Muscle of arm (tissue), 14 donors: ENCODE measurements around the gene MTCL1. TPM values are rescaled to one million over a fixed set of nuclear protein-coding genes. Genes with fewer than 3 reads are reported as not detected.

ENCODE experiments used
- DNase-seq: peaks from one replicate; pipeline ENCODE4 v3.0.0-alpha.2; 2013
- long read RNA-seq, 11 donors: transcript quantifications; one replicate each; lab custom pipeline, GENCODE V29; 2026
- polyA plus RNA-seq, 12 donors: library from polyadenylated mRNA; unstranded; fragments of 120-200 nt; gene quantifications; one replicate each; pipeline ENCODE4 v1.2.1, GENCODE V29; 2013; ENCODE audit not compliant: insufficient read length in 12 of 12

MTCL1 gene
- polyA plus RNA-seq: 10 to 100 TPM in 11 of 12 donors, not detected in 1; 18.2 to 51.8 (median 28.9) TPM
- long read RNA-seq, donor 1, transcript MTCL1-216 (1 exons, 2,856 nt): major isoform, 14 of 14 reads
- long read RNA-seq, donor 1, partial matches to known transcripts: 0 of 14 reads
- long read RNA-seq, donor 1, other reads (novel, unspliced or antisense): 0 of 14 reads
- long read RNA-seq, donor 2, transcript MTCL1-216 (1 exons, 2,856 nt): major isoform, 7 of 7 reads
- long read RNA-seq, donor 2, partial matches to known transcripts: 0 of 7 reads
- long read RNA-seq, donor 2, other reads (novel, unspliced or antisense): 0 of 7 reads
- long read RNA-seq, donor 3, transcript MTCL1-216 (1 exons, 2,856 nt): major isoform, 5 of 5 reads
- long read RNA-seq, donor 3, partial matches to known transcripts: 0 of 5 reads
- long read RNA-seq, donor 3, other reads (novel, unspliced or antisense): 0 of 5 reads
- long read RNA-seq, donor 4, partial matches to known transcripts: 0 of 4 reads
- long read RNA-seq, donor 4, other reads (novel, unspliced or antisense): 0 of 4 reads
- long read RNA-seq, donor 5, transcript MTCL1-216 (1 exons, 2,856 nt): major isoform, 9 of 9 reads
- long read RNA-seq, donor 5, partial matches to known transcripts: 0 of 9 reads
- long read RNA-seq, donor 5, other reads (novel, unspliced or antisense): 0 of 9 reads
- long read RNA-seq, donor 6, transcript MTCL1-216 (1 exons, 2,856 nt): major isoform, 9 of 9 reads
- long read RNA-seq, donor 6, partial matches to known transcripts: 0 of 9 reads
- long read RNA-seq, donor 6, other reads (novel, unspliced or antisense): 0 of 9 reads
- long read RNA-seq, donor 7, partial matches to known transcripts: 0 of 3 reads
- long read RNA-seq, donor 7, other reads (novel, unspliced or antisense): 0 of 3 reads
- long read RNA-seq, donor 8, transcript MTCL1-216 (1 exons, 2,856 nt): major isoform, 5 of 6 reads
- long read RNA-seq, donor 8, partial matches to known transcripts: 0 of 6 reads
- long read RNA-seq, donor 8, other reads (novel, unspliced or antisense): 0 of 6 reads
- long read RNA-seq, donor 9: 0 reads
- long read RNA-seq, donor 10, partial matches to known transcripts: 0 of 3 reads
- long read RNA-seq, donor 10, other reads (novel, unspliced or antisense): 0 of 3 reads
- long read RNA-seq, donor 11, transcript MTCL1-216 (1 exons, 2,856 nt): major isoform, 9 of 10 reads
- long read RNA-seq, donor 11, partial matches to known transcripts: 0 of 10 reads
- long read RNA-seq, donor 11, other reads (novel, unspliced or antisense): 0 of 10 reads

GRCh38 chr18:8705238-8705960 is at the start of gene MTCL1:
TSS of gene MTCL1 (plus strand) at chr18:8705556. CDS start at chr18:8705661, 105 bp downstream.
- no peak for DNase-seq

- DNase-seq: no peak
These were observed 49.1 kb upstream of the MTCL1 start for GRCh38 chr18:8656232-8656631.

- DNase-seq: no peak
These were observed 48.1 kb upstream of the MTCL1 start for GRCh38 chr18:8657050-8657820.

GRCh38 chr18:8657873-8658470 is 47.4 kb upstream of the MTCL1 start:
- DNase-seq: no peak

GRCh38 chr18:8658858-8659485 is 46.4 kb upstream of the MTCL1 start:
- DNase-seq: no peak

- DNase-seq: no peak
These were observed 45.6 kb upstream of the MTCL1 start for GRCh38 chr18:8659609-8660242.

GRCh38 chr18:8660316-8660715 is 45.0 kb upstream of the MTCL1 start:
- no peak for DNase-seq

GRCh38 chr18:8661754-8662559 is 43.4 kb upstream of the MTCL1 start:
- DNase-seq: no peak

GRCh38 chr18:8662560-8663255 is 42.6 kb upstream of the MTCL1 start:
- DNase-seq: no peak

GRCh38 chr18:8667846-8668245 is 37.5 kb upstream of the MTCL1 start:
- no peak for DNase-seq

GRCh38 chr18:8668381-8668780 is 37.0 kb upstream of the MTCL1 start:
- no peak for DNase-seq

- no peak for DNase-seq
These were observed 35.8 kb upstream of the MTCL1 start for GRCh38 chr18:8669571-8669970.

- DNase-seq: no peak
These were observed 31.8 kb upstream of the MTCL1 start for GRCh38 chr18:8673256-8674209.

- DNase-seq: no peak
These were observed 30.3 kb upstream of the MTCL1 start for GRCh38 chr18:8675057-8675456.

- DNase-seq: no peak
These were observed 24.2 kb upstream of the MTCL1 start for GRCh38 chr18:8681196-8681595.

GRCh38 chr18:8684577-8684976 is 20.8 kb upstream of the MTCL1 start:
- no peak for DNase-seq
